ENCODE measurements around the gene GAK.

DNA sequence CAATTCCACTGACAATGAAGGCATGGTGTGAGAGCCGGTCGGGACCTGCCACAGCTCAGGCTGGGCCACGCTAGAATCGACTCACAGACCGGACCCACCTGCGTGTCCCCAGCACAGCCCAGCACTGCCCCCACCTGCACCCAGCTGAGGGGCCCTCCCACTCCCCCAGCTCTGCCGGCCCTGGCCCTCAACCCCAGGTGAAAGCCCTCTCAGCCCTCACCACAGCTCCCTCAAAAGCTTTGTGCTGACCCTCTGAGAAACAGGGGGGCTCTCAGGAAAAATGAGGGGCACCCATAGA is 25.1 kb downstream of the GAK start:
- no peak for TF ChIP-seq POLR2A (IDR thresholded peaks at IDR 0.05; ENCODE audit: insufficient read depth in 1 of 2, low read depth in 2 of 2, low read length in 2 of 2)
- no peak for TF ChIP-seq ZZZ3 (CRISPR knock-in tag; IDR thresholded peaks at IDR 0.05; ENCODE audit: borderline replicate concordance)
- no peak for TF ChIP-seq ETV5 (CRISPR knock-in tag; IDR thresholded peaks at IDR 0.05; ENCODE audit: borderline replicate concordance)
- no peak for TF ChIP-seq ZSCAN30 (CRISPR knock-in tag; IDR thresholded peaks at IDR 0.05)
- TF ChIP-seq ZBTB8A (CRISPR knock-in tag; IDR thresholded peaks at IDR 0.05; ENCODE audit: borderline replicate concordance, low read depth): no peak
- no peak for TF ChIP-seq SUZ12 (IDR thresholded peaks at IDR 0.05; ENCODE audit: low read depth, low read length)
- no peak for TF ChIP-seq GTF2F1 (IDR thresholded peaks at IDR 0.05; ENCODE audit: low read length)
- TF ChIP-seq, protein P1, sequence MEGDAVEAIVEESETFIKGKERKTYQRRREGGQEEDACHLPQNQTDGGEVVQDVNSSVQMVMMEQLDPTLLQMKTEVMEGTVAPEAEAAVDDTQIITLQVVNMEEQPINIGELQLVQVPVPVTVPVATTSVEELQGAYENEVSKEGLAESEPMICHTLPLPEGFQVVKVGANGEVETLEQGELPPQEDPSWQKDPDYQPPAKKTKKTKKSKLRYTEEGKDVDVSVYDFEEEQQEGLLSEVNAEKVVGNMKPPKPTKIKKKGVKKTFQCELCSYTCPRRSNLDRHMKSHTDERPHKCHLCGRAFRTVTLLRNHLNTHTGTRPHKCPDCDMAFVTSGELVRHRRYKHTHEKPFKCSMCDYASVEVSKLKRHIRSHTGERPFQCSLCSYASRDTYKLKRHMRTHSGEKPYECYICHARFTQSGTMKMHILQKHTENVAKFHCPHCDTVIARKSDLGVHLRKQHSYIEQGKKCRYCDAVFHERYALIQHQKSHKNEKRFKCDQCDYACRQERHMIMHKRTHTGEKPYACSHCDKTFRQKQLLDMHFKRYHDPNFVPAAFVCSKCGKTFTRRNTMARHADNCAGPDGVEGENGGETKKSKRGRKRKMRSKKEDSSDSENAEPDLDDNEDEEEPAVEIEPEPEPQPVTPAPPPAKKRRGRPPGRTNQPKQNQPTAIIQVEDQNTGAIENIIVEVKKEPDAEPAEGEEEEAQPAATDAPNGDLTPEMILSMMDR (CRISPR knock-in tag; IDR thresholded peaks at IDR 0.05): no peak
- TF ChIP-seq, protein P2, sequence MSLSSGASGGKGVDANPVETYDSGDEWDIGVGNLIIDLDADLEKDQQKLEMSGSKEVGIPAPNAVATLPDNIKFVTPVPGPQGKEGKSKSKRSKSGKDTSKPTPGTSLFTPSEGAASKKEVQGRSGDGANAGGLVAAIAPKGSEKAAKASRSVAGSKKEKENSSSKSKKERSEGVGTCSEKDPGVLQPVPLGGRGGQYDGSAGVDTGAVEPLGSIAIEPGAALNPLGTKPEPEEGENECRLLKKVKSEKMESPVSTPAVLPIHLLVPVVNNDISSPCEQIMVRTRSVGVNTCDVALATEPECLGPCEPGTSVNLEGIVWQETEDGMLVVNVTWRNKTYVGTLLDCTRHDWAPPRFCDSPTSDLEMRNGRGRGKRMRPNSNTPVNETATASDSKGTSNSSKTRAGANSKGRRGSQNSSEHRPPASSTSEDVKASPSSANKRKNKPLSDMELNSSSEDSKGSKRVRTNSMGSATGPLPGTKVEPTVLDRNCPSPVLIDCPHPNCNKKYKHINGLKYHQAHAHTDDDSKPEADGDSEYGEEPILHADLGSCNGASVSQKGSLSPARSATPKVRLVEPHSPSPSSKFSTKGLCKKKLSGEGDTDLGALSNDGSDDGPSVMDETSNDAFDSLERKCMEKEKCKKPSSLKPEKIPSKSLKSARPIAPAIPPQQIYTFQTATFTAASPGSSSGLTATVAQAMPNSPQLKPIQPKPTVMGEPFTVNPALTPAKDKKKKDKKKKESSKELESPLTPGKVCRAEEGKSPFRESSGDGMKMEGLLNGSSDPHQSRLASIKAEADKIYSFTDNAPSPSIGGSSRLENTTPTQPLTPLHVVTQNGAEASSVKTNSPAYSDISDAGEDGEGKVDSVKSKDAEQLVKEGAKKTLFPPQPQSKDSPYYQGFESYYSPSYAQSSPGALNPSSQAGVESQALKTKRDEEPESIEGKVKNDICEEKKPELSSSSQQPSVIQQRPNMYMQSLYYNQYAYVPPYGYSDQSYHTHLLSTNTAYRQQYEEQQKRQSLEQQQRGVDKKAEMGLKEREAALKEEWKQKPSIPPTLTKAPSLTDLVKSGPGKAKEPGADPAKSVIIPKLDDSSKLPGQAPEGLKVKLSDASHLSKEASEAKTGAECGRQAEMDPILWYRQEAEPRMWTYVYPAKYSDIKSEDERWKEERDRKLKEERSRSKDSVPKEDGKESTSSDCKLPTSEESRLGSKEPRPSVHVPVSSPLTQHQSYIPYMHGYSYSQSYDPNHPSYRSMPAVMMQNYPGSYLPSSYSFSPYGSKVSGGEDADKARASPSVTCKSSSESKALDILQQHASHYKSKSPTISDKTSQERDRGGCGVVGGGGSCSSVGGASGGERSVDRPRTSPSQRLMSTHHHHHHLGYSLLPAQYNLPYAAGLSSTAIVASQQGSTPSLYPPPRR (CRISPR knock-in tag; IDR thresholded peaks at IDR 0.05; ENCODE audit: borderline replicate concordance): no peak
- TF ChIP-seq ZNF547 (CRISPR knock-in tag; IDR thresholded peaks at IDR 0.05): no peak
- TF ChIP-seq, protein P3, sequence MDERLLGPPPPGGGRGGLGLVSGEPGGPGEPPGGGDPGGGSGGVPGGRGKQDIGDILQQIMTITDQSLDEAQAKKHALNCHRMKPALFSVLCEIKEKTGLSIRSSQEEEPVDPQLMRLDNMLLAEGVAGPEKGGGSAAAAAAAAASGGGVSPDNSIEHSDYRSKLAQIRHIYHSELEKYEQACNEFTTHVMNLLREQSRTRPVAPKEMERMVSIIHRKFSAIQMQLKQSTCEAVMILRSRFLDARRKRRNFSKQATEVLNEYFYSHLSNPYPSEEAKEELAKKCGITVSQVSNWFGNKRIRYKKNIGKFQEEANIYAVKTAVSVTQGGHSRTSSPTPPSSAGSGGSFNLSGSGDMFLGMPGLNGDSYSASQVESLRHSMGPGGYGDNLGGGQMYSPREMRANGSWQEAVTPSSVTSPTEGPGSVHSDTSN (CRISPR knock-in tag; IDR thresholded peaks at IDR 0.05): no peak
